ENCODE results near the gene PODXL2. TPM values are rescaled to one million over a fixed set of nuclear protein-coding genes. Genes with fewer than 3 reads are reported as not detected.
A peak's percentile ranks its signal among the peaks of the same experiment; 100 is the strongest.

PODXL2 gene
- total and polyA plus RNA-seq, 2 of the 8 experiments (the other 6 are each of a cell fraction or from before 2014, with no cell fraction given) = 27.6 to 31.6 TPM

GRCh38 chr3:127637546-127637945 lies 8.6 kb downstream of the PODXL2 start:
- CTCF ChIA-PET (ENCODE audit: partially characterized antibody) = interaction anchor here (0.8 to 2.5 kb wide), 4 partner anchors 14 to 333 kb away, joined by 3 to 11 read pairs (median 4); no protein-coding TSS in a partner anchor

More at GRCh38 chr3:127637546-127637945, 8.6 kb downstream of the PODXL2 start:
- H2BK5ac ChIP-seq (ENCODE audit: low read depth, low read length) = no peak overlapping the region
- H3K18ac ChIP-seq (ENCODE audit: extremely low read depth, low read length) = no peak overlapping the region
- WGBS, 2 experiments (ENCODE audit: extremely low coverage in 1 of 2, insufficient coverage in 1 of 2, insufficient read length in 1 of 2, insufficient replicate concordance in 2 of 2, low coverage in 1 of 2, low lambda C conversion rate in 2 of 2, missing lambda C conversion rate in 1 of 2) = 70% methylated on average over 3 of the region's 3 CpGs; no CpG with 5 or more reads in 1 of the 2 experiments
- H3K9ac ChIP-seq (replicated peaks in 1 of 4; ENCODE audit: extremely low read depth in 1 of 4, low read depth in 3 of 4, low read length in 3 of 4) = no peak overlapping the region
- DNase-seq (ENCODE audit: low read depth in 1 of 2, low spot score in 2 of 2) = no peak
- no peak overlapping the region for H2BK12ac ChIP-seq (ENCODE audit: low read depth, low read length)
- H3K23ac ChIP-seq (ENCODE audit: insufficient read length) = no peak overlapping the region
- no peaks in the 10 kb centered on the region for H3K79me2 ChIP-seq (ENCODE audit: control insufficient read depth in 1 of 2, insufficient read depth in 2 of 2, low read length in 2 of 2)
- FAIRE-seq = no peak
- no peak overlapping the region for H3K56ac ChIP-seq (replicated peaks; ENCODE audit: insufficient read length, low read depth, low read length)
- no peak overlapping the region for H4K91ac ChIP-seq (replicated peaks; ENCODE audit: insufficient read length, low read length)
- no peaks in the 10 kb centered on the region; the same call in 1 of the 2 replicates for H3K79me1 ChIP-seq (ENCODE audit: low read depth, low read length)
- H3K36me3 ChIP-seq (ENCODE audit: control insufficient read depth in 2 of 4, insufficient read depth in 4 of 4, low read length in 3 of 4) = peaks cover 0 to 7% (median under 1%) of the 10 kb centered on the region in 4 experiments; a peak in 1 of 8 replicates
- peak overlapping the region; percentile 82; the same call in 1 of the 2 replicates for H2AK5ac ChIP-seq (ENCODE audit: low read depth, low read length)
- H4K5ac ChIP-seq (ENCODE audit: insufficient read length, low read depth, low read length) = no peak overlapping the region
- no peak overlapping the region for H3K27ac ChIP-seq (ENCODE audit: low read depth, low read length)
- H3K27me3 ChIP-seq (replicated peaks in 1 of 4; ENCODE audit: control insufficient read depth in 3 of 4, extremely low read depth in 1 of 4, insufficient read depth in 3 of 4, low read length in 3 of 4) = no peaks in the 10 kb centered on the region
- no peak overlapping the region for H3K4ac ChIP-seq (replicated peaks; ENCODE audit: insufficient read length, low read depth, low read length)
- H2BK120ac ChIP-seq (replicated peaks; ENCODE audit: low read depth, low read length) = no peak overlapping the region
- POLR2A ChIA-PET (ENCODE audit: partially characterized antibody) = no interaction called here
- H2BK15ac ChIP-seq (ENCODE audit: low read length) = no peak overlapping the region
- no peak overlapping the region for H3K4me2 ChIP-seq (ENCODE audit: insufficient read depth in 1 of 2, low read depth in 2 of 2, low read length in 2 of 2)
- no peaks in the 10 kb centered on the region for H4K20me1 ChIP-seq (replicated peaks in 1 of 2; ENCODE audit: control insufficient read depth in 1 of 2, insufficient read depth in 2 of 2, low read length in 2 of 2)
- H3K9me3 ChIP-seq (ENCODE audit: insufficient read depth in 2 of 2, low read depth in 1 of 2, low read length in 1 of 2) = no peaks in the 10 kb centered on the region
- H4K8ac ChIP-seq (ENCODE audit: extremely low read depth, insufficient read depth, low read length) = no peak overlapping the region
- no peaks in the 10 kb centered on the region; a peak in 1 of 7 replicates for H3K4me1 ChIP-seq (replicated peaks in 1 of 4; ENCODE audit: control insufficient read depth in 3 of 4, insufficient read depth in 4 of 4, low read length in 3 of 4)
- no peak overlapping the region for H3K4me3 ChIP-seq (ENCODE audit: extremely low read depth in 1 of 4, insufficient read depth in 2 of 4, low read depth in 3 of 4, low read length in 4 of 4)
- no peak for TF ChIP-seq SP2 (IDR thresholded peaks at IDR 0.05; ENCODE audit: low read length)
- TF ChIP-seq TEAD4 (IDR thresholded peaks at IDR 0.05; ENCODE audit: low read depth, low read length) = no peak
- no peak for TF ChIP-seq HDAC2 (IDR thresholded peaks at IDR 0.05; ENCODE audit: borderline replicate concordance in 1 of 2, low read depth in 2 of 2, low read length in 2 of 2)
- no peak for TF ChIP-seq SIX5 (IDR thresholded peaks at IDR 0.05; ENCODE audit: low read depth, low read length)
- TF ChIP-seq RFX5 (IDR thresholded peaks at IDR 0.05; ENCODE audit: borderline replicate concordance, low read depth, low read length) = no peak
- no peak for TF ChIP-seq PHF8 (conservative IDR thresholded peaks at IDR 0.05; ENCODE audit: low read depth, low read length)
- TF ChIP-seq JUND (IDR thresholded peaks at IDR 0.05; ENCODE audit: low read length) = no peak
- TF ChIP-seq ATF3 (IDR thresholded peaks at IDR 0.05; ENCODE audit: insufficient read depth, low read depth, low read length) = no peak
- no peak for TF ChIP-seq SP1 (IDR thresholded peaks at IDR 0.05; ENCODE audit: low read depth, low read length)
- no peaks in the 10 kb centered on the region for H3K23me2 ChIP-seq (ENCODE audit: low read depth, low read length)
- H2BK20ac ChIP-seq (ENCODE audit: low read length) = no peak overlapping the region
- no peak overlapping the region for H2AFZ ChIP-seq (ENCODE audit: low read length)
- H3K14ac ChIP-seq (ENCODE audit: insufficient read length) = no peak overlapping the region

Data from H1 (cell line).